Panc1 (cell line): ENCODE results near the gene MTX1. TPM values are rescaled to one million over a fixed set of nuclear protein-coding genes. Genes with fewer than 3 reads are reported as not detected.

ENCODE experiments used
- ATAC-seq: fragments of 200-7000 bp; cut with Tn5 transposase; 2 replicates; pipeline ENCODE4 v1.9.1; 2020; ENCODE audit warnings: mild to moderate bottlenecking, moderate library complexity
- BruUV-seq: library from RNA; stranded (reverse); fragments of 400-500 nt; replicated peaks from 2 replicates; lab custom pipeline; 2021; lab: Mats Ljungman, UMichigan
- CTCF ChIA-PET: fragments of 300-600 bp; sonication (Branson Sonifier 250); formaldehyde crosslinking; loops from one replicate; lab custom pipeline; 2022; ENCODE audit warnings: antibody characterized with exemption; lab: Charles Lee
- POLR2A ChIA-PET: fragments of 300-600 bp; sonication (Branson Sonifier 250); formaldehyde crosslinking; loops from one replicate; lab custom pipeline; 2022; ENCODE audit warnings: antibody characterized with exemption; lab: Charles Lee
- DNase-seq: peaks from one replicate; pipeline ENCODE4 v3.0.0-alpha.2; 2010; ENCODE audit warnings: low read depth, low spot score
- H3K27ac ChIP-seq: 2 replicates; pipeline ENCODE4 v1.5.1; 2011; ENCODE audit warnings: mild to moderate bottlenecking, low read length, inconsistent platforms
- H3K27me3 ChIP-seq: fragments of 200-500 bp; sonication (Bioruptor generic); 2 replicates; pipeline ENCODE4 v1.6.0; 2014; ENCODE audit warnings: low read length, inconsistent platforms; ENCODE audit not compliant: control insufficient read depth, insufficient read depth
- H3K36me3 ChIP-seq: fragments of 200-500 bp; sonication (Bioruptor generic); 2 replicates; pipeline ENCODE4 v1.5.1; 2014; ENCODE audit warnings: inconsistent platforms, mild to moderate bottlenecking, low read length, moderate library complexity; ENCODE audit not compliant: control insufficient read depth, insufficient read depth
- H3K4me1 ChIP-seq: 2 replicates; pipeline ENCODE4 v1.5.1; 2011; ENCODE audit warnings: inconsistent platforms, mild to moderate bottlenecking, low read length, moderate library complexity; ENCODE audit not compliant: control insufficient read depth, insufficient read depth
- H3K4me3 ChIP-seq, 2 experiments: 2 replicates each; pipeline ENCODE4 v1.5.1; 2011 to 2012; ENCODE audit warnings: low read depth in 2 of 2, low read length in 2 of 2, mild to moderate bottlenecking in 2 of 2, inconsistent platforms in 1 of 2, moderate library complexity in 1 of 2
- H3K9me3 ChIP-seq: fragments of 200-500 bp; sonication (Bioruptor generic); 2 replicates; pipeline ENCODE4 v1.5.1; 2014; ENCODE audit warnings: low read depth, mild to moderate bottlenecking, inconsistent platforms, low read length, moderate library complexity; ENCODE audit not compliant: control insufficient read depth, insufficient read depth
- POLR2AphosphoS5 ChIP-seq: IDR thresholded peaks from 2 replicates; pipeline ENCODE4 v1.6.1; 2012; ENCODE audit warnings: mild to moderate bottlenecking, low read depth, low read length, moderate library complexity
- SIN3A ChIP-seq: IDR thresholded peaks from 2 replicates; pipeline ENCODE4 v1.6.1; 2012; ENCODE audit warnings: low read depth, mild to moderate bottlenecking, low read length, moderate library complexity, borderline replicate concordance; ENCODE audit not compliant: insufficient read depth
- TCF7L2 ChIP-seq: IDR thresholded peaks from 2 replicates; pipeline ENCODE4 v1.6.1; 2011; ENCODE audit warnings: mild to moderate bottlenecking, low read depth, low read length, inconsistent platforms
- in situ Hi-C: cut with HindIII; loops from 2 replicates; pipeline ENCODE4 v1.10.0; 2016; ENCODE audit warnings: low sequenced_read_pairs, low pct_unique_long_range_greater_than_20kb
- intact Hi-C: fragments of 100-400 bp; cut with micrococcal nuclease; formaldehyde crosslinking; loops from one replicate; pipeline ENCODE4 v1.10.0; 2022; ENCODE audit not compliant: unreplicated experiment
- total RNA-seq: library from RNA; stranded (reverse); gene quantifications from one replicate; pipeline ENCODE4 v1.2.1, GENCODE V29; 2021; ENCODE audit not compliant: unreplicated experiment
- TF ChIP-seq, protein P1 (sequence below), 2 experiments: IDR thresholded peaks; 2 replicates each; pipeline ENCODE4 v1.6.1; 2011 to 2012; ENCODE audit warnings: low read depth in 2 of 2, control low read depth in 1 of 2, low read length in 1 of 2, mild to moderate bottlenecking in 1 of 2, moderate library complexity in 1 of 2; ENCODE audit not compliant: insufficient read depth in 1 of 2
- TF ChIP-seq, protein P2 (sequence below): fragments of 450-650 bp; IDR thresholded peaks from 2 replicates; pipeline ENCODE4 v1.5.1; 2017; ENCODE audit warnings: mild to moderate bottlenecking

The MTX1 gene
- total RNA-seq, 1 experiment from 2014 or later, result 53.6 TPM

DNA sequence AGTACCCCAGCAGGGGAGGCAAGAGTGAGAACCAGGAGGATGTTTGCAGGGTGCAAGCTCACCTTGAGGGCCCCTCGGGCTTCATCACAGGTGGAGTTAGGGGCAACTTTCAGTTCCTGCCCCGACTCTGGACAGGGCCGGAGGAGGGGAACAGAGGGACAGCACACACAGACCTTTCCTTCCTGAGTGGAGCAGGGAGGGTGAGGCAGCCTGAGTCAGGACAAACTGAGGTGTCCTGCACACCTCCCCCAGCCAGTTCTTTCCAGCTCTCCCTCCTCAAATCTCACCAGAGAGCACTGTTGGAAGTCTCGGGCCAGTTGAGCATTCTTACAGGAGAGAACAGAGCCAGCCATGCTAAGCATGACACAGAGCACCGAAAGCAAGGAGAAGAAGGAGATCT is 45.3 kb downstream of the MTX1 start:
- TF ChIP-seq TCF7L2 (no peak), POLR2AphosphoS5 (no peak), SIN3A (no peak)
- TF ChIP-seq, protein P1, sequence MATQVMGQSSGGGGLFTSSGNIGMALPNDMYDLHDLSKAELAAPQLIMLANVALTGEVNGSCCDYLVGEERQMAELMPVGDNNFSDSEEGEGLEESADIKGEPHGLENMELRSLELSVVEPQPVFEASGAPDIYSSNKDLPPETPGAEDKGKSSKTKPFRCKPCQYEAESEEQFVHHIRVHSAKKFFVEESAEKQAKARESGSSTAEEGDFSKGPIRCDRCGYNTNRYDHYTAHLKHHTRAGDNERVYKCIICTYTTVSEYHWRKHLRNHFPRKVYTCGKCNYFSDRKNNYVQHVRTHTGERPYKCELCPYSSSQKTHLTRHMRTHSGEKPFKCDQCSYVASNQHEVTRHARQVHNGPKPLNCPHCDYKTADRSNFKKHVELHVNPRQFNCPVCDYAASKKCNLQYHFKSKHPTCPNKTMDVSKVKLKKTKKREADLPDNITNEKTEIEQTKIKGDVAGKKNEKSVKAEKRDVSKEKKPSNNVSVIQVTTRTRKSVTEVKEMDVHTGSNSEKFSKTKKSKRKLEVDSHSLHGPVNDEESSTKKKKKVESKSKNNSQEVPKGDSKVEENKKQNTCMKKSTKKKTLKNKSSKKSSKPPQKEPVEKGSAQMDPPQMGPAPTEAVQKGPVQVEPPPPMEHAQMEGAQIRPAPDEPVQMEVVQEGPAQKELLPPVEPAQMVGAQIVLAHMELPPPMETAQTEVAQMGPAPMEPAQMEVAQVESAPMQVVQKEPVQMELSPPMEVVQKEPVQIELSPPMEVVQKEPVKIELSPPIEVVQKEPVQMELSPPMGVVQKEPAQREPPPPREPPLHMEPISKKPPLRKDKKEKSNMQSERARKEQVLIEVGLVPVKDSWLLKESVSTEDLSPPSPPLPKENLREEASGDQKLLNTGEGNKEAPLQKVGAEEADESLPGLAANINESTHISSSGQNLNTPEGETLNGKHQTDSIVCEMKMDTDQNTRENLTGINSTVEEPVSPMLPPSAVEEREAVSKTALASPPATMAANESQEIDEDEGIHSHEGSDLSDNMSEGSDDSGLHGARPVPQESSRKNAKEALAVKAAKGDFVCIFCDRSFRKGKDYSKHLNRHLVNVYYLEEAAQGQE (IDR thresholded peaks at IDR 0.05; ENCODE audit: insufficient read depth in 1 of 2, low read depth in 2 of 2, low read length in 1 of 2), result no peak
- TF ChIP-seq, protein P2, sequence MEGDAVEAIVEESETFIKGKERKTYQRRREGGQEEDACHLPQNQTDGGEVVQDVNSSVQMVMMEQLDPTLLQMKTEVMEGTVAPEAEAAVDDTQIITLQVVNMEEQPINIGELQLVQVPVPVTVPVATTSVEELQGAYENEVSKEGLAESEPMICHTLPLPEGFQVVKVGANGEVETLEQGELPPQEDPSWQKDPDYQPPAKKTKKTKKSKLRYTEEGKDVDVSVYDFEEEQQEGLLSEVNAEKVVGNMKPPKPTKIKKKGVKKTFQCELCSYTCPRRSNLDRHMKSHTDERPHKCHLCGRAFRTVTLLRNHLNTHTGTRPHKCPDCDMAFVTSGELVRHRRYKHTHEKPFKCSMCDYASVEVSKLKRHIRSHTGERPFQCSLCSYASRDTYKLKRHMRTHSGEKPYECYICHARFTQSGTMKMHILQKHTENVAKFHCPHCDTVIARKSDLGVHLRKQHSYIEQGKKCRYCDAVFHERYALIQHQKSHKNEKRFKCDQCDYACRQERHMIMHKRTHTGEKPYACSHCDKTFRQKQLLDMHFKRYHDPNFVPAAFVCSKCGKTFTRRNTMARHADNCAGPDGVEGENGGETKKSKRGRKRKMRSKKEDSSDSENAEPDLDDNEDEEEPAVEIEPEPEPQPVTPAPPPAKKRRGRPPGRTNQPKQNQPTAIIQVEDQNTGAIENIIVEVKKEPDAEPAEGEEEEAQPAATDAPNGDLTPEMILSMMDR, result no peak
- Histone ChIP-seq H3K9me3 (no peaks in the 10 kb centered on the region), H3K4me1 (peaks cover 8% of the 10 kb centered on the region), H3K36me3 (peaks cover 5% of the 10 kb centered on the region), H3K4me3 (peak overlapping the region; percentile 72 to 77), H3K27ac (peak overlapping the region; percentile 87), H3K27me3 (no peaks in the 10 kb centered on the region)
- DNase-seq (no peak), ATAC-seq (no peak)
- no TSS peak for BruUV-seq
- POLR2A ChIA-PET, result interaction anchor here (0.5 kb wide), 1 partner anchor 27 kb away, joined by 5 read pairs; no protein-coding TSS in a partner anchor
- intact Hi-C loops (no loop called here), in situ Hi-C loops (no loop called here)
- CTCF ChIA-PET, result interaction anchor here (1.1 kb wide), 1 partner anchor 9 kb away, joined by 3 read pairs; no protein-coding TSS in a partner anchor

DNA sequence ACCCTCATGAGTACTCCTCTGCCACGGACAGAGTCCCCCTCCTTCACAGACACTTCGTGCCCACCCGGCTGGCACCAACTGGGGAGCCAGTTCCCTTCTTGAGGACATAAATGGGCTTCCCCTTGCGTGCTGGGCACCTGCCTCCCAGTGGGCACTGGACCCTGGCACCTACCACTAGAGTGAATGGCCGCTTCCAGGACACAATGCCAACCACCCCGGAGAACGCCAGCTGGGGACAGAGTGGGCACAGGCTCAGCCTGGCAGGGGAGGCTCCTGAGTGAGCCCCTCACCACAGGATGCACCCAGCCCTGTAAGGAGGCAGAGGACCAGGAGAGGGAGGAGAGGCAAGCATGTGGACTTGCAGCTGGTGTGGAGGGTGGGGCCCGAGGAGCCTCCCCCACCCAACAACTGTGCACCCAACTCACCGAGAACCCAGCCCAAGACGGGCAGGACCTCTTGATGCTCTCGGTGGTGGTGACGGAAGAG is 45.8 kb downstream of the MTX1 start:
- intact Hi-C loops, result no loop called here
- TF ChIP-seq, protein P1 (IDR thresholded peaks at IDR 0.05; ENCODE audit: insufficient read depth in 1 of 2, low read depth in 2 of 2, low read length in 1 of 2), result no peak
- TF ChIP-seq POLR2AphosphoS5 (no peak), TCF7L2 (no peak), SIN3A (no peak)
- TF ChIP-seq, protein P2, result no peak
- Histone ChIP-seq H3K27ac (peak overlapping the region; percentile 87), H3K27me3 (no peaks in the 10 kb centered on the region), H3K4me1 (peaks cover 8% of the 10 kb centered on the region), H3K36me3 (peaks cover 5% of the 10 kb centered on the region), H3K9me3 (no peaks in the 10 kb centered on the region), H3K4me3 (peak overlapping the region; percentile 72 to 77)
- CTCF ChIA-PET, result no interaction called here
- POLR2A ChIA-PET, result no interaction called here
- no peak; the same call in 1 of the 2 replicates for ATAC-seq
- DNase-seq, result no peak
- no TSS peak for BruUV-seq
- in situ Hi-C loops, result no loop called here
